HG03442 (cell line): ENCODE data around the gene NPPB.

Experiments used
- ATAC-seq: cut with Tn5 transposase; IDR thresholded peaks from one replicate; pipeline ENCODE4 v1.9.1; 2021; ENCODE audit warnings: mild to moderate bottlenecking, moderate library complexity; ENCODE audit not compliant: unreplicated experiment

NPPB gene

GRCh38 chr1:11836955-11837766 is 21.6 kb downstream of the NPPB start:
- ATAC-seq: no peak

- ATAC-seq: no peak
Measured at GRCh38 chr1:11835441-11836225, 23.1 kb downstream of the NPPB start.

- ATAC-seq: no peak
Measured at GRCh38 chr1:11833900-11834299, 24.8 kb downstream of the NPPB start.

- ATAC-seq: no peak
Measured at GRCh38 chr1:11833497-11833896, 25.2 kb downstream of the NPPB start.

DNA sequence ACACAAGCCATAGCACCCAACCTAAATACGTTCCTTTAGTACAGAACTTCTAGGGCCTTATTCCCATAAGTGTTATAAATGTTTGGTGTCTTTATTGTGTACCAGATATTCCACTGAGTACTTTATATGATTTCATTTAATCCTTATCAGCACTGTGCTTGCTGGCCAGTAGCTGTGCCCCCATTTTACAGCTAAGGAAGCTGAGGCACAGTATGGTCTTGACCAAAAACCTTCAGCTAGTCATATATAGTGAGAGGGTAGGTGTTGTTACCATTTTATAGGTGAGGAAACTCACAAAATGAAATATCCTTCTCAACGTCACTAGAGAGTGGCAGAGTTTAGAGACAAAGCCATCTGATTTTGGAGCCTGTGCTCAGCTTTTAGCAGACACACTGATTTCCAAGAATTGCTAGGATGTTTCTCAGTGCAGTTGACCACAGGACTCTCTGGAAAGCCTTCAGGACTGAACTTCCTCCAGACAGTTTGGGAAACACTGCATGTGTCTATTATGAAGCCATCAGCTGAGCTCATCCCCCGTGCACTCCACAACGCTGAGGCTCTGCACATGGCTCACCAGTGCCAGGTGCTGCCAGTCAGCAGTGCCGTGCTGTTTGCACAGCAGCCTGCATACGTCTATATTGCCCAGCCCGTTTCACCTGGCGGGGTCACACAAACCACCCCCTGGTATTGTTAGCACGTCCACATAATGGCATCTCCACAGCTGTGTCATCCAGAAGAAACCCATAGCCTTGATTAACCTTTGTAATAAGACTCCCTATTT is 26.6 kb downstream of the NPPB start:
- ATAC-seq: no peak

DNA sequence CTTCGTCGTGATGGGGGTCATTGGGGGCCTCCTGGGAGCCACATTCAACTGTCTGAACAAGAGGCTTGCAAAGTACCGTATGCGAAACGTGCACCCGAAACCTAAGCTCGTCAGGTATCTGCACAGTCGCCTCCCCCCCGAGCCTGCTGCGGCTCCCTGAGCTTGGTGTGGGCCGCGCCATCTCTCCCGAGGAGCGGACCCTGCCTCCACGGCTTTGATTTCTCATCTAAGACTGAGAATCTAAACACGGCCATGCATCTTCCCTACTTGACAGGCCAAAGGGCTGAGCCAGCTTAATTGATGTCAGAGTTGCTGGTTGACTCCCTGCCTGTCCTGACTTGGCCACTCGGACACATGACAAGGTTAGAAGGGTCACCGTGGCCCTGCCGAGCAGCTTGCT is 30.2 kb downstream of the NPPB start:
- ATAC-seq: no peak

- no peak for ATAC-seq
Measured at GRCh38 chr1:11826946-11827345, 31.8 kb downstream of the NPPB start.

- ATAC-seq: no peak
Measured at GRCh38 chr1:11825131-11825530, 33.6 kb downstream of the NPPB start.

DNA sequence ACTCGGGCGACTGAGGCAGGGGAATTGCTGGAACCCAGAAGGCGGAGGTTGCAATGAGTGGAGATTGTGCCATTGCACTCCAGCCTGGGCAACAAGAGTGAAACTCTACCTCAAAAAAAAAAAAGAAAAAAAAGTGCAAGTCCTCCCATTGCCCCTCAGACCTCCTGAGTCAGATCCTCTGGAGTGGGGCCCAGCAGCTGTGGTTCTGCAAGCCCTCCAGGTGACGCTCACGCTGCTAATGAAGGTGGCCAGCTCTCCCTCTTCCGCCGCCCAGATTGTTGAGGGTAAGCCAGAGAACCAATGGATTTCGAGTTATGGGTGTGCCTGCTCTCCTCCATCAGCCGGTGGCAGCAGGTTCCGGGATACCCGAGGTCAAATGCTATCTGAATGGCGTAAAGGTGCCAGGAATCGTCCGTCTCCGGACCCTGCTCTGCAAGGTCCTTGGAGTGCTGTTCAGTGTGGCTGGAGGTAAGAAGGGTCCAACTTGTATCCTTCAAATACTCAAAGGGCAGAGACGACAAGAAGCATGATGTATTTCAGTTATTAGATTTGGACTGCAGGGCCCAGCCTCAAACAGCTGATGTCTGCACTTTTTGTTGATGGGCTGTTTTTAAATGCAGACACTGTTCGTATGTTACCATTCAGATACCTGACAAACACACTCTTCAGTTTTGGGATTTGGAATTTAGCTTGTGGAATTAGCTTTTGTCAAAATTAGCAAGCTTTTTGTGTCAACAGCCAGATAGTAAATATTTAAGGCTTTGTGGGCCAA is 35.2 kb downstream of the NPPB start:
- no peak for ATAC-seq

DNA sequence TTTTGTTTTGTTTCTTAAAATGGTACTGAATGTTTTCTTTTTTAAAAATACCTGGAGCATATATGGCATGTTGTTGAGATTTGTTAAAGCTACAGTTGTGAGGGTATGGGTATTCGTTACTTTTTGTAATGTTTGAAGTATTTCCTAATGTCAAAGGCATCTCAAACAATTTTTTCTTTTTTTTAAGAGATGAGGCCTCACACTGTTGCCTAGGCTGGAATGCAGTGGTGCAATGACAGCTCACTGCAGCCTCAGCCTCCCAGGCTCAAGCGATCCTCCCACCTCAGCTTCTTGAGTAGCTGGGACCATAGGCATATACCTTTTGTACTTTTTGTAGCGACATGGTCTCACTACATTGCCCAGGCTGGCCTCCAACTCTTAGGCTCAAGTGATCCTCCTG is 36.7 kb downstream of the NPPB start:
- no peak for ATAC-seq

DNA sequence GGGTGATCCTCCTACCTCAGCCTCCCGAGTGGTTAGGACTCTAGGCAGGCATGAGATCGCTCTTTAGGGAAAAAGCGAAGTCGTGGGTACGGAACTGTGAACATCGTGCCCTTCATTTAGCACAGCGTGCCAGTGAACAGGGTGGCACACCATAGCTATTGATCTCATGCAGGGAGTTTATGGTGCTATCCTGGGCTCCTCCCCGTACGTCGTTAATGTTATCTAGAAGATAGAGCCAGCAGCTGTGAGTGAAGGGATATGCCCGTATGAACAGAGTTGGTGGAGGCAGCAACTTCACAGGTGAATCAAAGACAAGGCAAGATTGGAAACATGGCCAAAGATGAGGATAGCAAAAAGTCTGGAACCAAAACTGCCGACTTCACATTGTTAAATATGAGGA is 41.6 kb downstream of the NPPB start:
- no peak for ATAC-seq

DNA sequence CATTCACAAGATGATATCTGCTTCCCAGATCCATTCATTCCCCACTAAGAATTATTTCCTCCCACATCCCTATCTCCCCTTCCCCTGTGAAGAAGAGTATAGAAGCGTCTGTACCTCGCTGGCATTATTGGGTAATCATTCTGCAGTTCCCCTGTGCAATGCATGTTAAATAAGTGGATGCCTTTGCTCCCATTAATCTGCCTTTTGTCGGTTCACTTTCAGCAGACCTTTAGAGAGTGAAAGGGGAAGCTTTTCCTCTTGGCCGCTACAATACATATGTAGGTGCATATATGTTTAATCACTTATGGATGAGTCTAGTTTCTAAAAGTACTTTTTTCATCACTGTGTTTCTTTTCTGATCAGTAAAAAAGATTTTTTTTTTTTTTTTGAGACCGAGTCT is 45.7 kb downstream of the NPPB start:
- ATAC-seq: no peak
